Measurements from ENCODE around the gene MAP2K6.

Gene MAP2K6

GRCh38 chr17:69486779-69487637 is 72.5 kb downstream of the MAP2K6 start:
- in situ Hi-C loops (cut with MboI; ENCODE audit: low sequenced_read_pairs) = no loop called here

DNA sequence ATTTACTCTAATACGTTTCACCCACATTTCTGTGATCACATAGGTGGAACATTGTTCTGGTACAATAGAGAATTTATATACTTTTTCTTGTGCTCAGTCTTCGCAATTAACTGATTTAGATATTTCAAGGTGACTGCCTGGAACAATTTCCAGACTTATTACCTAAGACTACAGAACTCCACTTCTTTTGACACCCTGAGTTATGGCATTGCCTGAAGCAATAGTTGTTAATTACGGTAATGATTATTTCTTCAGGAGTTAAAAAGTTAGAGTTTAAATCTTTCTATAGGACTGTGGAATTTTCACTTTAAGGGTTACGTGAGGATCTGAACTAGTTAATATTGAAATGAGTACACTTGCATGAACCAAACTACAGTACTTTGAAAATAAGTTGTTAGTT is 74.8 kb downstream of the MAP2K6 start:
- in situ Hi-C loops (cut with MboI; ENCODE audit: low sequenced_read_pairs) = no loop called here

DNA sequence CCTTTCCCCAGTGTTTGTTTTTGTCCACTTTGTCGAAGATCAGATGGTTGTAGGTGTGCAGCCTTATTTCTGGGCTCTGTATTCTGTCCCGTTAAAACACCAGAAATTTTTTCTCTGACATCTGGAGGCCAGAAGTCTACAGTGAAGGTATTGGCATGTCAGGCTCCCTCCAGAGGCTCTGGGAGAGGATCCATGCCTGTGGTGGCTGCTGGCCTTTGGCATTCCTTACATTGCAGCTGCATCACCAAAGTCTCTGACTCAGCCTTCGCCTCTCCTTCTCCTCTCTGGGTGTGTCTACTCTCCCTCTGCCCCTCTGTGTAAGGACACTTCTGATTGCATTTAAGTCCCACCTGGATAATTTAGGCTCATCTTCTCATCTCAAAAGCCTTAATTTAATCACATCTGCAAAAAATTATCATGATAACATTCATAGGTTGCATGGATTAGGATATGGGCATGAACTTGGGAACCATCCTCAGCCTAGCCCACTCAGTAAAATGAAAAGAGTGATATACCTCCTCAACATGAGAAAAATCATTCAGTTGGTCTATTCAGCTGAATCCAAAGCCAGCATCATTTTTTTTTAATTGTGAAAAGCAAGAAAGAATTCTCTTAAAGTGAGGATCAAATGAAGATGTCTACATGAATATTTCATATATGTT is 78.0 kb downstream of the MAP2K6 start:
- in situ Hi-C loops (cut with MboI; ENCODE audit: low sequenced_read_pairs) = no loop called here

DNA sequence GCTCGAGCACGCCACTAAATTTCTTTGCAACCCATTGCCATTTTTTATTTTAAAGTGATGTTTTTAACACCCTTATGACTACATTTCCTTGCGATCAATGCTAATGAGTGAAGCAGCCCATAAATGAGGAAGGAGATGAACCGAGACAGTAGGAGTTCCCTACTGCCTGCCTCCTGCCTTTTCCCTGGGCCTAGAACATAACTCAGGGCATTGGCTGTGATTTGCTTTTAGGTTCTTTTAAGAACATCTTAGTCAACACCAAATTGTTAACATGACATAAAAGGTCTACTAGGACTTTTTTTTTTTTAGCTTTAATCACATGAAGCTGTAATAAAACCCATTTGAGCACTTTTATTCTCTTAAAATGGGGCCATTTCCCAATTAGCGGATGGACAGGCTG is 81.3 kb downstream of the MAP2K6 start:
- in situ Hi-C loops (cut with MboI; ENCODE audit: low sequenced_read_pairs) = no loop called here

DNA sequence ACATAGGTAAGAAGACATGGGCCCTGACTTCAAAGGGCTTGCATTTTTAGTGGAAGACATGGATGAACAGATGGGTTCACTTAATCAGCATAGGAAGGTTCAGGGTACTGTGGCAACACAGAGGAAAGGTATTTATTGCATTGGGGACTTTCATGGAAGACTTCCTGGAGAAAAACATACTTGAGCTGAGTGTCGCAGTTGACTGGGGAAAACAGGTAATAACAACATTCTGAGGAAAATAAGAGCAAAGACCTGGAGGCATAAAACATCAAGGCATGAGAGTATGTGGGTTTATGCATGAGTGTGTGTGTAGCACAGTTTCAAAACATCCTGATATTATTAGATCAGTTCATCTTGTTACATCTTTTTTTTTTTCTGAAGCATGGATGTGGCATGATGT is 82.7 kb downstream of the MAP2K6 start:
- in situ Hi-C loops (cut with MboI; ENCODE audit: low sequenced_read_pairs) = no loop called here

GRCh38 chr17:69499318-69499717 is 84.8 kb downstream of the MAP2K6 start:
- in situ Hi-C loops (cut with MboI; ENCODE audit: low sequenced_read_pairs) = no loop called here

DNA sequence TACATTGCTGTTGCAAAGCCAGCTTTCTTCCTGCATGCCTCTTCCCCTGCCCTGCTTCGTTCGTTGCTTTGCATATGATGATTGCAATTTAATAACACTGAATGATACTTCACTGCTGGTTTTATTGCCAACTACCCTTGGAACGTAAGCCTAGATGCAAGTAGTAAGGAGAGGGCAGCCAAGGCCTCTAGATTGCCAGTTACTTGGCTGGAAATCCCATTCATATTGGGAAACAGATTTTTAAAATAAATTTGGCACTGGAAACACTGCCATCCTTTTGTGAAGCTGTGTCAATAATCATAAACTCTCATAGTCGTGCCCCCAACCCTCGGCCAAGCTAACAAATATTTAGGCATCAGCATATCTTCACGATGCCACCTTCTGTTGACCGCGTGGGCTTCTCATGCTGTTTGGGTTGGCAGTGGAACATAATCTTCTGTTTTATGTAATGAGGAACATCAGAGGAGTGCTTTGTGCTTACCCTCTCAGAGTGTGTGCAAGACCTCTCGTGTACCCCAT is 86.5 kb downstream of the MAP2K6 start:
- in situ Hi-C loops (cut with MboI; ENCODE audit: low sequenced_read_pairs) = no loop called here

- in situ Hi-C loops (cut with MboI; ENCODE audit: low sequenced_read_pairs) = no loop called here
These were observed 87.3 kb downstream of the MAP2K6 start for GRCh38 chr17:69501591-69502468.

GRCh38 chr17:69503711-69504110 is 89.2 kb downstream of the MAP2K6 start:
- in situ Hi-C loops (cut with MboI; ENCODE audit: low sequenced_read_pairs) = no loop called here

DNA sequence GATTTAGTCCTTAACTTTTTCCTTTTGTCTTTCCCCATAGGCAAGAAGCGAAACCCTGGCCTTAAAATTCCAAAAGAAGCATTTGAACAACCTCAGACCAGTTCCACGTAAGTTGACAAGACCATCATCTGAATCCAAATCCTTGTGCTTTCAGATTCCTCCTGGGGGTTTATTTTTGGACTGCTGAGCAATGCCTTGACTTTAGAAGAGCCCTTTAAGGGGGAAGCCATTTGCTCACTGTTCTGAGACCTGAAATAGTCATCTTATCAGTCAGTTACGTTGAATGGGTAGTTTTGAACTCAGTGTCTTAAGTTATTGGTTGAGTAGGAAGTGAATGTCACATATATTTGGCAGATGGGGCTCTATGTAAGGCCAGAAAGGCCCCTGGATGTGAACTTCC is 91.2 kb downstream of the MAP2K6 start:
- in situ Hi-C loops (cut with MboI; ENCODE audit: low sequenced_read_pairs) = no loop called here

DNA sequence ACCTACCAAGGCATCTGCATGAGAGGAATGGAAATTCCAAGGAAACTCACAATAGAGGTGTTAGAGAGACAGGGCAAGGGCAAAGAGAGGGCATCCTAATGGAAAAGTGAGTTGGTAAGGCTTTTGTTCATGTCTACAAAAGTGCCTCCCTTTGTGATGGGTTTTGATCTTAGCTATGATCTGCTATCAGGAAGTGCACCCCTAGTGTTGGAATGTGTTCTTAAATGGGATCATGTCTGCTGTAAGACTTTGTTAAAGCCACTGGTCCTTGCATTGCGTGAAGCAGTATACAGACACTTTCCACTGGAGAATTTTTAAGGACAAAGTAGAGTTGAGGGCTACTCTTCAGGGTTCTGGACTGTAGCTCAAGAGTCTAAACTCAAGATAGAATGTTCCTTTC is 92.0 kb downstream of the MAP2K6 start:
- in situ Hi-C loops (cut with MboI; ENCODE audit: low sequenced_read_pairs) = no loop called here

GRCh38 chr17:69508814-69509213 is 94.3 kb downstream of the MAP2K6 start:
- in situ Hi-C loops (cut with MboI; ENCODE audit: low sequenced_read_pairs) = no loop called here

- in situ Hi-C loops (cut with MboI; ENCODE audit: low sequenced_read_pairs) = no loop called here
These were observed 96.8 kb downstream of the MAP2K6 start for GRCh38 chr17:69511250-69511649.

DNA sequence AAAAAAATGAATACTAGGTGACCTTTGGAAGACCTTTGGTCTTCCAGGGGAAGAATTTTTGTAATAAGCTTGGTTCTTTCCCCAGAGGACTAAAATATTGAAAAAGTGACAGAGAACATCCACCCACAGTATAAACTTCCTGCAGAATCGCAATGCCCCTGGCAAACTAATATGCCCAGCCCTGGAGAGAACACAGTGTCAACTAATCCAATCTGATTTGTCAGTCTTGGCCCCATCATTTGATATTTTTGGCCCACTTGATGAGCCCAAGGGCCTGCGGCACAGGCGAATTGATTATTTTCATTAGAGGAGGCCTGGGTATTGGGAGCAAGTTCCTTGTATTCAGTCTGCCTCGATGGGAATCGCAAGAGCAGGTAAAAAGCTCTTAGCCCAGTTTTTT is 98.4 kb downstream of the MAP2K6 start:
- in situ Hi-C loops (cut with MboI; ENCODE audit: low sequenced_read_pairs) = no loop called here

DNA sequence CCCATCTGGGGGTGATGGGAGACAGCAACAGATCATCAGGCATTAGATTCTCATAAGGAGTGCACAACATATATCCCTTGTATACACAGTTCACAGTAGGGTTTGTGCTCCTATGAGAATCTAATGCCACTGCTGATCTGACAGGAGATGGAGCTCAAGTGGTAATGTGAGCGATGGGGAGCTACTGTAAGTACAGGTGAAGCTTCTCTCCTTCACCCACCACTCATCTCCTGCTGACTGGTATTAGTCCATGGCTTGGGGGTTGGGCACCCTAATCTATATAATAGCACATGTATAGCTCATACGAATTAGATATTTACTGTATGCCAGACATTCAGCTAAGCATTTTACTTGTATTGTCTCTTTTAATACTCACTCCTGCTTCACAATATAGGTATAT is 101.7 kb downstream of the MAP2K6 start:
- in situ Hi-C loops (cut with MboI; ENCODE audit: low sequenced_read_pairs) = no loop called here

DNA sequence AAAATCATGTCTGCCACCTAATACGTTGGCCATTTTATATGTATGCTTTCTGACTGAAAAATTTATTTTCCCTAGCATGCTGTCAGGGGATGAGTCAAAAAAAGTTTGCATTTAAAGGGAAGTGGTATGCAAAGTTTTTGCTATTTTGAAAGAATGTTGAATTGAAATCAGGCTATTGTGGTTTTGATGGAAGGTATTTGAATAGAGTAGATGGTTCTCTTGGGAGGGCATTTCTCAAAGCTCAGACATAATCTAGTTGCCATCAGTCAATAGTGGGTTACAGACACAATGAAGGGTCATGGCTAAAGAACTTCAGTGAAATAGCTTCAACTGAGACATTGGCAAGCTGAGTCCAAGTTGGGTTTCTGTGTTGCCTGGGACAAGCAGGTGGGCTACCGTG is 102.4 kb downstream of the MAP2K6 start:
- in situ Hi-C loops (cut with MboI; ENCODE audit: low sequenced_read_pairs) = no loop called here

- in situ Hi-C loops (cut with MboI; ENCODE audit: low sequenced_read_pairs) = no loop called here
These were observed 104.5 kb downstream of the MAP2K6 start for GRCh38 chr17:69518951-69519350.

DNA sequence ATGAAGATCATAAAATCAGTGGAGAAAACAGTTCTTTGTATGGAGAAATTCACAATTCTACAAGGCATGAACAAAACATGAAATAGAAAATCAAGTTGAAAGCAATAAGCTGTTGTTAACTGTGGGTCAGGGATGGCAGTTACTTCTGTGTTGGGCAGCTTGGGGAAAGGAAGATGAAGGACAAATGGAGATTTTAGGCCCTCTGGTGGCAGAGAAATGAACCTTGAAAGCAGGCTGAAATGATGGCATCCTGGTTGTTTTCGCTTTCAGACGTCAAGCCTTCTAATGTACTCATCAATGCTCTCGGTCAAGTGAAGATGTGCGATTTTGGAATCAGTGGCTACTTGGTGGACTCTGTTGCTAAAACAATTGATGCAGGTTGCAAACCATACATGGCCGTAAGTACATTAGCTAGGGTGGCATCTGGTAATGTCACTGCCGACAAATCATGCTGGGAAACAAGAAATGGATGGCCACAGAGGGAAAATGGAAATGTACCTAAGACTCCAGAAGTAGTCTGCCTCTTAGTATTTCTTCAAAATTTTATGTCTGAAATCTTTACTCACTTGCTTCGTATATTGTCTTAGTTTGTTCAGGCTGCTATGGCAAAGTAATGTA is 108.9 kb downstream of the MAP2K6 start:
- in situ Hi-C loops (cut with MboI; ENCODE audit: low sequenced_read_pairs) = no loop called here

DNA sequence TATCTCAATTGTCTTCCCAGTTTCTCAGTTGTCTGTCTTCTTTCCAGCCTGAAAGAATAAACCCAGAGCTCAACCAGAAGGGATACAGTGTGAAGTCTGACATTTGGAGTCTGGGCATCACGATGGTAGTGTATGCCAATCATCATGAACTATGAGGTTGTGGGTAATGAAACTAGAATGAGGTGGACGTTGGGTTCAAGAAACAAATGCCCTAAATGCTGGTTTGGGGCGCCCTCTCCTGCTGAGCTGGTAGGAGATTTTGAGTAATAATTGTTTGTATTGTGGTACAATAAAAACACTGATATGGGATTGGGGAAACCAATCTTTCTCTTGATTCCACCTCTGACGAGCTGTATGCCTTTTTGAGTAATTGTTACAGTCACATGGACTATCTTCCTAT is 110.4 kb downstream of the MAP2K6 start:
- in situ Hi-C loops (cut with MboI; ENCODE audit: low sequenced_read_pairs) = no loop called here

- in situ Hi-C loops (cut with MboI; ENCODE audit: low sequenced_read_pairs) = no loop called here
These were observed 111.7 kb downstream of the MAP2K6 start for GRCh38 chr17:69525920-69526841.
